KOPT-K1 (cell line): ENCODE measurements around the gene ANKRD9.

Experiments
- H3K27ac ChIP-seq: fragments of 200-600 bp; sonication (generic); 2 replicates; pipeline ENCODE4 v1.5.1; 2016; ENCODE audit warnings: antibody characterized with exemption, mild to moderate bottlenecking, low read depth, low read length; ENCODE audit not compliant: poor library complexity, severe bottlenecking
- H3K36me3 ChIP-seq: fragments of 200-600 bp; sonication (generic); 2 replicates; pipeline ENCODE4 v1.5.1; 2017; ENCODE audit warnings: antibody characterized with exemption, mild to moderate bottlenecking, low read length, moderate library complexity; ENCODE audit not compliant: insufficient read depth
- H3K9me3 ChIP-seq: fragments of 200-600 bp; sonication (generic); 2 replicates; pipeline ENCODE4 v1.5.1; 2017; ENCODE audit warnings: antibody characterized with exemption, low read length, mild to moderate bottlenecking; ENCODE audit not compliant: insufficient read depth, poor library complexity, severe bottlenecking

Gene ANKRD9

GRCh38 chr14:102461490-102462338, 47.9 kb downstream of the ANKRD9 start:
- Histone ChIP-seq H3K27ac (no peak overlapping the region), H3K9me3 (no peaks in the 10 kb centered on the region), H3K36me3 (no peaks in the 10 kb centered on the region)

- no peak overlapping the region for H3K27ac ChIP-seq
- H3K36me3 ChIP-seq, result no peaks in the 10 kb centered on the region
- H3K9me3 ChIP-seq, result no peaks in the 10 kb centered on the region
These were observed 52.1 kb downstream of the ANKRD9 start for GRCh38 chr14:102457509-102457908.

- Histone ChIP-seq H3K9me3 (no peaks in the 10 kb centered on the region), H3K36me3 (peaks cover 16% of the 10 kb centered on the region), H3K27ac (no peak overlapping the region)
These were observed 54.9 kb downstream of the ANKRD9 start for GRCh38 chr14:102454711-102455110.

GRCh38 chr14:102452302-102452701, 57.3 kb downstream of the ANKRD9 start:
- Histone ChIP-seq H3K9me3 (no peaks in the 10 kb centered on the region), H3K36me3 (peaks cover 21% of the 10 kb centered on the region), H3K27ac (no peak overlapping the region)
